DMS 273 treated with DMSO at 0.1 percent for 48 hours (cell line): ENCODE measurements around the gene MAGI2.

ENCODE experiments used
- DNase-seq: peaks from one replicate; lab custom pipeline; 2025; lab: John Stamatoyannopoulos, UW

Gene MAGI2

DNA sequence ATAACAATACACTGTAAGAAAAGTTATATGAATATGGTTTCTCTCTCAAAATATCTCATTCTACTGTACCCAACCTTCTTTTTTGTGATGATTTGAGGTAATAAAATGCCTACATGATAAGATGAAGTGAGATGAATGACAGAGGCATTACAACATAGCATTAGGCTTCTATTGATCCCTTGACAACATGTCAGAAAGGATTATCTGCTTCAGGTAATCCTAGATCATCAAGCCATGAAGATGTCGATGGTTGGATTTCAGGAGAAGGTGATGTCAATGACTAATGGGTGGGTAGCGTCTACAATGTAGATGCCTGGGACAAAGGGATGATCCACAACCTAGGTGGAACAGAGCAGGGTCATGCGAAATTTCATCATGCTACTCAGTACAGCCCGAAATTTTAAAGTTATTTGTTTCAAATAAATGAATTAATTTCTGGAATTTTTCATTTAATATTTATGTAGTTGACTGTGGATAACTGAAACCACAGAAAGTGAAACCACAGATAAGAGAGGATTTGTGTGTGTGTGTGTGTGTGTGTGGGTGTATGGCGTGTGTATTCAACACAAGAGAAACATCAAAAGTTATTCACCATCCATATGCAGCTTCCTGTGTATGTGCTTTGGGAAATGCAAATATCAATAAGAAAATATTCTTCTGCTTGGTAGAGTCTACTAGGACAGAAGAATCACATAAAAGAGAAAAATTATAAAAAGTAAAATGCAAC, 77.0 kb downstream of the MAGI2 start:
- DNase-seq, result no peak

DNA sequence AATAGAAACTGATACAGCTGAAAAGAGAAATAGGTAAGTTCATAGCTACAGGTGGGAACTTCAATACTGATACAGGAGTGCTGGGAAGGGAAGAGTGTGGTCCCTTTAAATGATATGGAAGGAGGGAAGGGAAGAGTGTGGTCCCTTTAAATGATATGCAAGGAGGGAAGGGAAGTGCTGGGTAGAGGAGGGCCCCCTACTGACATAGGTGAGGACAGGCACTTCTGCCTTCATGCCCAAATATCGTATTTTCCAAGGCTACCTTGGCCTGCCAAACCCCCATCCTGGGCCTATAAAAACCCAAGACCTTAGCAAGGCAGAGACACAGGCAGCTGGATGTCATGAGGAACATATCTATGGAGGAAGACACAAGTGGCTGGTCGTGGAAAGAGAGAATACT, 92.3 kb downstream of the MAGI2 start:
- DNase-seq, result no peak

DNA sequence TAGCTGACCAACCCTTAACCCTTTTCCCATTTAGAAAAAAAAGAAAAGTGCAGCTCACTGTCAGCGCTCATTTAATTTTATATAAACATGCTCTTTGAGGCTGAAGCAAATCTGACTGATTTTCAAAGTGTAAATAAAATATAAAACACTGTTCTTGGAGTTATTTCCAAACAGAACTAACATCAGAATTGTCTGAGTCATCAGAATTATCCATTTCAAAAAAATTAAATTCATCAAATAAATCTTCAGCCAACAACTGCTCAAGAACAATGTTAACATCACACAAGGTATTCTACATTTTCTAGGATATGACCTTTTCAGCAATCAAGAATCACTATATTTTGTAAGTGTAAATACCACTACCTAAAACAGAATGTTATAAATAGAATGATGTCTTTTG, 93.6 kb downstream of the MAGI2 start:
- no peak for DNase-seq

DNA sequence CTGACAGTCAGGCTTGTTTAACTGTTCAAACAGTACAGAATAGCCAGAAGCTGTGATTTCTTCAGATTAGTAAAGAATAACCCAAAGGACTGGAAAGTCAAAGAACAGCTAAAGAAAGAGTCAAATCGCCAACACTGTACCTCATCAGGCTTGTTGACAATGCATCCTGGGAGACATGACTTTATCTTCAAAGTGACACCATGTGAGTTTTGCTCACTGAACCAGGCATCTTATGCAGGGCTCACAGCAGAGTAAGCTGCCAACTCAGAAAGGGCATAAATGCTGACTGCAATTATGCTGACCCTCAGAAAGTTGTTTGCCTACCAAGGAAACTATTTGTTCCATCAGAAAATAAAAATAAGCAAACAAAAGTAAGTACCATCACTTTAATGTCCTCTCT, 96.4 kb downstream of the MAGI2 start:
- no peak for DNase-seq

DNA sequence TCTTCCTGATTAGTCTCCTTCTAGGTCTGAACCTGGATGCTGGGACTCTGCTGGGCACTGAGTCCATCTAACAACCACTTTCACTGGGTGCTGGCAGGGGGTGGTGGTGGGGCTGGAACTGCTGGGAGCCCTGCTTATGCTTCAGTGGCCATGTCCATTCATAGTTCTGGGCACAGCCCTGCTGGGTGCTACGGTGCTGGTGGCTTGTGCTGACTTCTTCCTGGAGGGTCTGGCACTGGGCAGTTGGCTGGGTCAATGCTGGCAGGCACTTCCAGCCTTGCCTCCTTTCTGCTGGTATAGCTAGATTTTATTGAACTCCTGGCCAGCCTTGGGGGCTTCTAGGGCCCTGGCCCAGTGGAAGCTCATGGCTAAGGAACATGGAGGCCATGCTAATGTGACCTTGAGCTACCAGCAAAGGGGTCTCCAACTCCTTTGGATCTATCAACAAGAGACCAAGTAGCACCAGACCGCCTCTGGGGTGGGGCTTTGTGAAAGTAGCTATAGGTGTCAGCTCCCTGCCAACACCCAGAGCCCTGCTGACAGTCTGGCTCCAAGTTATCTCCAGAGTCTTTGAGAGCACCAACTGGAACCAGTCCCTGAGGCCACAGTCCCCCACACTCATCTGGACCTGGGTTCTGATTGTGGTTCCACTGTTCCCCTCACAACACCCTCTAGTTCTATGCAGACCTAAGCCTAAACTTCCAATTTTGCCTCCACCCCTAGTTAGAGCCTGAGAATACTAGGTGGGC, 99.6 kb downstream of the MAGI2 start:
- DNase-seq, result no peak

- DNase-seq, result no peak
Observed at GRCh38 chr7:79352323-79352722, 101.1 kb downstream of the MAGI2 start.

GRCh38 chr7:79347351-79347750, 106.1 kb downstream of the MAGI2 start:
- DNase-seq, result no peak

DNA sequence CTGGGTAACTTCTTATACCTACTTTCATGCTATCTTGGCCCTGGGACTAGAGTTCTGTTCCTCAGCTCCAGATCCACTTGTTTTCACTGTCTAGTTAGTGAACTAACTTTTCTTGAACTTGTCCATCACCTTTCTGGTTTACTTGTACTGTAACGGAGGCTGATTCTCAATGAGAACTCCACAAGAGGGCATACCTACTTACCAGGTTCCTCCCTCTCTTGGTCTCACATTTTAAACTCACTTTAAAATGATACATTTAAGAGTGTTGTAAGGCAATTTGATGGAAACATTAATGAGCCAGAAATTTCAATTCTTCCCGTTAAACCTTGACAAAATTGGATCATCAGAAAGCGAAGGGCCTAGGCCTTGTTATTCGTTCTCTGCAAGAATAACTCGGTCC, 111.6 kb downstream of the MAGI2 start:
- DNase-seq, result no peak

DNA sequence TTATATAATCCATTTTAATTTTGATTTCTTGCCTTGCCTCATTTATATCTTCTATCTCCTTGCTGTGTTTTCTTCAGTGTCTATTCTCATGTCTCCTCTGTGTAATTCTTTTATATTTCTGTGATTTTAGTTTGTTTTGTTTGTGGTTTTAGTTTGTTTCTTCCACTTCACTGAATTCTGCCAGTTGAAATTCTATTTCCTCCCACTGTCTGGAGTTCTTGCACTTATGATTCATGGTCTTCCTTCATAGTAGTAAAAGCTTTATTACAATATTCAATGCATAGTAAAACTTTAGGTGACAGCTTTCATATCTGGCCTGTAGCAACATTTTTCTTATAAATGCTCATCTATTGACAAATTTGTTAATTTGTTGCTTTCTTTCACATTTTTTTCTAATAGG, 113.3 kb downstream of the MAGI2 start:
- no peak for DNase-seq

GRCh38 chr7:79339208-79339925, 114.1 kb downstream of the MAGI2 start:
- DNase-seq, result no peak

GRCh38 chr7:79337717-79338116, 115.8 kb downstream of the MAGI2 start:
- DNase-seq, result no peak

DNA sequence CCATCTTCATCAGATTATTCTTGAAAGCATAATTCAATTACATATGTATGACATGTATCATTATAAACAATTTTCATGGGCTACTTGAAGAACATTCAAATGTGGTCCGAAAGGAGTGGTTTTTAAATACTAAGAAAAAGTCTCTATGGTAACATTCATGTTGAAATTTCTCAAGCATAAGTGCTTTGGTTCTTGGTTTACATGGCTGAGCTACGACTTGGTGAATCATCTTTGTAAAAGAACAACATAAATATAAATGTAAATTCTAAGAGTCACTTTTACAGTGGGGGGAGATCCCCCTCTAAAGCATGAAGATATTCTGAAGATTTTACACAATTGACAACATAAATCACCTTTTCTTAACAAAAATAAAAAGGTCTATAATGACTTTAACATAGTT, 118.6 kb downstream of the MAGI2 start:
- DNase-seq, result no peak

GRCh38 chr7:79334334-79334733, 119.1 kb downstream of the MAGI2 start:
- no peak for DNase-seq

- DNase-seq, result no peak
Observed at GRCh38 chr7:79332091-79332490, 121.4 kb downstream of the MAGI2 start.

GRCh38 chr7:79329464-79329863, 124.0 kb downstream of the MAGI2 start:
- no peak for DNase-seq

- DNase-seq, result no peak
Observed at GRCh38 chr7:79320741-79321473, 132.6 kb downstream of the MAGI2 start.

DNA sequence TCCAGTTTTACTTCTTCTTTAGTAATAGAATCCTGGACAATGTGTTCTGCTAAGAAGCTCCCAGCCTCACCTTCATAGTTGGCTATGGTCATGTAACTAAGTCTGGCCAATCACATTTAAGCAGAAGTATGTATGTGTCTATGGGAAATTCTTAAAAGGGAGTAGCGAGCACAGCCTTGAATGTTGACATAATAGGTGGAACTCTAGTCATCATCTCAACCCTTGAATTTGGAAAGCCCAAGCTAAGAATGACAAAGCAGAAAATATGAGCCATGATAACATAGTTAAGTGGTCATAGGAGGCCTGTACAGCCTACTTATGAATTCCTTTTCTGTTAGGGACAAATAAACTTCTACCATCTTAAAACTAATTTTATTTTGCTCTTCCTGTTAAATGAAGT, 134.1 kb downstream of the MAGI2 start:
- no peak for DNase-seq

- no peak for DNase-seq
Observed at GRCh38 chr7:79317728-79318127, 135.7 kb downstream of the MAGI2 start.

GRCh38 chr7:79312022-79312421, 141.4 kb downstream of the MAGI2 start:
- DNase-seq, result no peak

DNA sequence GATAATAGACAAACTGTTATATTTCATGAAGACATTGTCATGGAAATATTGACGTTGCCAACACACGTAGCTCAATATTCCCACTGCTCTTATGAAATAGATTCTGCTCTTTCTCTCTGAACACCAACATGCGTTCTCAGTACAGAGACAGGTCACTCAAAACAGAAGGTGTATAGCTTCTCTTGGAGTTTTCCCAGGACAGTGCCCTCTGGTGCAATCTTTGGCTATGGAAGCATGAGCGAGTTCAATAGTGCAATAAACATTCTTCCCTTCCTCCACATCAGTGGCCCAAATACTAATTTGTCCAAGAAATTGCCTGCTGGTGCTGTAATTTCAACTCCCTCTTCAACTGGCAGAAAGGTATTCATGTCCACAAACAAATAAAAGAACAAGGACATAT, 145.3 kb downstream of the MAGI2 start:
- no peak for DNase-seq

- DNase-seq, result no peak
Observed at GRCh38 chr7:79307376-79307775, 146.1 kb downstream of the MAGI2 start.

- no peak for DNase-seq
Observed at GRCh38 chr7:79304711-79305110, 148.8 kb downstream of the MAGI2 start.
